Prostate gland (tissue), 2 donors: ENCODE measurements around the gene FRMPD1.

ENCODE experiments used
- CTCF ChIP-seq, 4 experiments: fragments of 200-600 bp in 2 of 4; fragments of 450-650 bp in 2 of 4; sonication (generic) in 2 of 4; IDR thresholded peaks; 1 replicate in 3 of 4; 2 replicates in 1 of 4; pipeline ENCODE4 v1.5.1; 2016 to 2019; ENCODE audit warnings: antibody characterized with exemption in 4 of 4, mild to moderate bottlenecking in 2 of 4, moderate library complexity in 2 of 4
- POLR2A ChIP-seq: fragments of 450-650 bp; IDR thresholded peaks from one replicate; pipeline ENCODE4 v1.6.1; 2016; ENCODE audit warnings: antibody characterized with exemption, mild to moderate bottlenecking

- TF ChIP-seq CTCF (IDR thresholded peaks at IDR 0.05) (no peak), POLR2A (no peak)
Observed at GRCh38 chr9:37619806-37620205, 30.9 kb upstream of the FRMPD1 start.
